Sigmoid colon (tissue), 4 donors: Measurements from ENCODE around the gene PRMT1.

Source experiments
- CTCF ChIP-seq, 4 experiments: fragments of 450-650 bp in 3 of 4; fragments of 200-600 bp in 1 of 4; IDR thresholded peaks; one replicate each; pipeline ENCODE4 v1.5.1; 2016 to 2019; ENCODE audit warnings: antibody characterized with exemption in 4 of 4, mild to moderate bottlenecking in 3 of 4, moderate library complexity in 2 of 4
- EP300 ChIP-seq, 4 donors: sonication (generic); formaldehyde crosslinking; IDR thresholded peaks; one replicate each; pipeline ENCODE4 v1.6.1; 2017; ENCODE audit warnings: antibody characterized with exemption in 4 of 4
- POLR2A ChIP-seq, 2 donors: fragments of 450-650 bp; IDR thresholded peaks; one replicate each; pipeline ENCODE4 v1.6.1; 2016; ENCODE audit warnings: antibody characterized with exemption in 2 of 2, mild to moderate bottlenecking in 2 of 2, moderate library complexity in 2 of 2
- POLR2AphosphoS5 ChIP-seq, 4 donors: sonication (generic); formaldehyde crosslinking; IDR thresholded peaks; one replicate each; pipeline ENCODE4 v1.6.1; 2017; ENCODE audit warnings: antibody characterized with exemption in 4 of 4

GRCh38 chr19:49718991-49719390 is 41.9 kb downstream of the PRMT1 start:
- no peak for TF ChIP-seq CTCF (IDR thresholded peaks at IDR 0.05)
- no peak for TF ChIP-seq POLR2AphosphoS5 (IDR thresholded peaks at IDR 0.05)
- TF ChIP-seq POLR2A (IDR thresholded peaks at IDR 0.05), result no peak
- TF ChIP-seq EP300 (IDR thresholded peaks at IDR 0.05), result no peak
